Neural crest cell (in vitro differentiated cells): ENCODE measurements around the gene PPP1R3G. TPM values are rescaled to one million over a fixed set of nuclear protein-coding genes. Genes with fewer than 3 reads are reported as not detected.

Experiments
- DNase-seq: peaks from one replicate; pipeline ENCODE4 v3.0.0; 2021; ENCODE audit warnings: low read depth, mixed read lengths, low spot score
- H3K27ac Mint-ChIP-seq: one replicate; pipeline ENCODE4 v1.8.0; 2021; ENCODE audit warnings: mild to moderate bottlenecking, mixed read lengths; ENCODE audit not compliant: unreplicated experiment
- H3K27me3 Mint-ChIP-seq: 2 replicates; pipeline ENCODE4 v1.8.0; 2021; ENCODE audit warnings: low read depth, mild to moderate bottlenecking, mixed read lengths
- H3K36me3 Mint-ChIP-seq: 2 replicates; pipeline ENCODE4 v1.8.0; 2021; ENCODE audit warnings: low read depth, mild to moderate bottlenecking, mixed read lengths
- H3K4me1 Mint-ChIP-seq: 2 replicates; pipeline ENCODE4 v1.8.0; 2021; ENCODE audit warnings: mixed read lengths
- H3K4me3 Mint-ChIP-seq: one replicate; pipeline ENCODE4 v1.8.0; 2021; ENCODE audit warnings: mild to moderate bottlenecking, mixed read lengths
- H3K9me3 Mint-ChIP-seq: 2 replicates; pipeline ENCODE4 v1.8.0; 2021; ENCODE audit warnings: mixed read lengths
- total RNA-seq: library from RNA; stranded (reverse); gene quantifications from 2 replicates; pipeline ENCODE4 v1.2.1, GENCODE V29; 2021
- TF ChIP-seq, protein P1 (sequence below): fragments of 200-600 bp; sonication (generic); conservative IDR thresholded peaks from 2 replicates; pipeline ENCODE4 v1.5.0; 2021; ENCODE audit warnings: antibody characterized with exemption, mild to moderate bottlenecking

Gene PPP1R3G
- total RNA-seq, 1 donor from 2014 or later, result 0.05 TPM

DNA sequence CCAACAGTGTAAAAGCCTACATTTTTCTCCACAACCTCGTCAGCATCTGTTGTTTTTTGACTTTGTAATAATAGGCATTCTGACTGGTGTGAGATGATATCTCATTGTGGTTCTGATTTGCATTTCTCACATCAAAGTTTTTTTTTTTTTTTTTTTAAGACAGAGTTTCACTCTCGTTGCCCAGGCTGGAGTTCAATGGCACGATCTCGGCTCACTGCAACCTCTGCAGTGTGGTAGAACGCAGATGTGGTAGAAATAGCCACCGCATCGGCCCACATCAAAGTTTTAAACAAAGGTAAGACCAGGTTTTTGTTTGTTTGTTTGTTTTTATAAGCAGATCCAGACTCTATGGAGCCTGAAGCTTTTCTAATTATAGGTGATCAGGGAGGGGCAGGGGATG lies 12.7 kb upstream of the PPP1R3G start:
- no peaks in the 10 kb centered on the region for H3K27me3 Mint-ChIP-seq
- DNase-seq, result no peak
- no peaks in the 10 kb centered on the region for H3K4me1 Mint-ChIP-seq
- TF ChIP-seq, protein P1, sequence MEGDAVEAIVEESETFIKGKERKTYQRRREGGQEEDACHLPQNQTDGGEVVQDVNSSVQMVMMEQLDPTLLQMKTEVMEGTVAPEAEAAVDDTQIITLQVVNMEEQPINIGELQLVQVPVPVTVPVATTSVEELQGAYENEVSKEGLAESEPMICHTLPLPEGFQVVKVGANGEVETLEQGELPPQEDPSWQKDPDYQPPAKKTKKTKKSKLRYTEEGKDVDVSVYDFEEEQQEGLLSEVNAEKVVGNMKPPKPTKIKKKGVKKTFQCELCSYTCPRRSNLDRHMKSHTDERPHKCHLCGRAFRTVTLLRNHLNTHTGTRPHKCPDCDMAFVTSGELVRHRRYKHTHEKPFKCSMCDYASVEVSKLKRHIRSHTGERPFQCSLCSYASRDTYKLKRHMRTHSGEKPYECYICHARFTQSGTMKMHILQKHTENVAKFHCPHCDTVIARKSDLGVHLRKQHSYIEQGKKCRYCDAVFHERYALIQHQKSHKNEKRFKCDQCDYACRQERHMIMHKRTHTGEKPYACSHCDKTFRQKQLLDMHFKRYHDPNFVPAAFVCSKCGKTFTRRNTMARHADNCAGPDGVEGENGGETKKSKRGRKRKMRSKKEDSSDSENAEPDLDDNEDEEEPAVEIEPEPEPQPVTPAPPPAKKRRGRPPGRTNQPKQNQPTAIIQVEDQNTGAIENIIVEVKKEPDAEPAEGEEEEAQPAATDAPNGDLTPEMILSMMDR, result no peak
- H3K27ac Mint-ChIP-seq, result no peak overlapping the region
- peaks cover 10% of the 10 kb centered on the region for H3K9me3 Mint-ChIP-seq
- peaks cover 7% of the 10 kb centered on the region for H3K36me3 Mint-ChIP-seq
- no peak overlapping the region for H3K4me3 Mint-ChIP-seq

DNA sequence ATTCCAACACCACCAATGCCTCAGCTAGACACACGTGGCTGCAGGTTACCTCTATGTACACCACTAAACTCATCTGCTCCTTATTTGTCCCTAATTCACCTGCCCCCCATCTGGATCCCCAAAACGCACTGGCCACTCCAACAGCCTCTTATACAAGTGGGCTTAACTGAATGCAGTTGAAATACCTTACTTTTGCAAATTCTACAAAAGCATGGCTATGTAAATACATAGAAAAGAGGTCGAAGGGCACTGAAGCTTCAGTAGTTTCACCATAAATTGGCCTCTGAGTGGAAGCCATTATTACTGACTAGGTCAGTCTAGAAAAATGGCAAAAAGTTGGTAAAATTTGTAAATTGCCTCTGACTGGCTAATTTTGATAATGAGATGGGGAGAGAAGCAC lies 11.1 kb upstream of the PPP1R3G start:
- Mint-ChIP-seq H3K4me3 (no peak overlapping the region), H3K27ac (no peak overlapping the region), H3K9me3 (peaks cover 10% of the 10 kb centered on the region), H3K36me3 (peaks cover 7% of the 10 kb centered on the region), H3K4me1 (no peaks in the 10 kb centered on the region), H3K27me3 (no peaks in the 10 kb centered on the region)
- TF ChIP-seq, protein P1, result no peak
- no peak for DNase-seq

DNA sequence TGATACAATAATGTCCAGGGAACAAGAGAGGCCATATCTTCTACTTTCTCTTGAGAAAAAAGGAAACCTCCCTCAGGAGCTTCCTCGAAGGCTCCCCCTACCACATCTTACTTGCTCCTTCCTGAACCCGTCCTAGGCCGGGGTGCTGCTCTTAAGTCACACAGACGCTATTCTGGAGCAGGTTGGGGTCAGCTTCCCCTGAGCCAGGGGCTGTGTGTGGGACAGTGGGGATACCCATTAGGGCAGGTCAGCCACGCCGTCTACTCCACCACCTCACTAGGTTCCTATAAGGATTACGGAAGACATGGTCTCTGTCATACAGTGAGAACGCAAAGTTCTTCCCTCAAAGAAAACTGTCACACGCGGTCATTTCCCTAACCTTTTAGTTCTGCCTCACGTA lies 8.2 kb upstream of the PPP1R3G start:
- Mint-ChIP-seq H3K4me1 (no peaks in the 10 kb centered on the region), H3K4me3 (no peak overlapping the region), H3K9me3 (peaks cover 10% of the 10 kb centered on the region), H3K27me3 (peaks cover 6% of the 10 kb centered on the region), H3K27ac (no peak overlapping the region), H3K36me3 (peaks cover 7% of the 10 kb centered on the region)
- no peak for DNase-seq
- TF ChIP-seq, protein P1, result no peak

DNA sequence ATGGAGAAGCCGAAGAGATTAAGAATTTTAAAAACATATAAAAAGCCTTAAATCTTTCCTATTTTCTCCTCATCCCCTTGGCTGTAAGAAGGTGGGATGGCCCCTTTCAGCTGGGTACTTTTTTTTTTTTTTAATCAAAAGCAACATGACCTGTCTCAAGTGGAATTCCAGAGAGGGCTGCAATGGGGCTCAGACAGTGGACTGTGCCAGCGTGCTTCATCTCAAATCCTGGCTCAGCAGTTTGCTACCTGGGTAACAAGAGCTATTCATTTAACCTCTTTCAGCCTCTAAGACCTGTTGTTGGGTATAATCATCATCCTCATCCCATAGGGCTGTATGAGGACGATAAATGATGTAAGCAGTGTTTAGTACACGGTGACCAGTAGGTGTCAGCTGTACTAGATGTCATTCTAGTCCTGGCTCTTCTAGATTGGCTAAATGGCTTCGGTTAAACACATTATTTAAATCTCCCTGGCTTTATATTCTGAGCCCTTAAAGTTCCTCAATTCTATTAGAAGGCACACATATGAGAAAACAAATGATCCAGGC lies 6.9 kb upstream of the PPP1R3G start:
- no peak overlapping the region for H3K27ac Mint-ChIP-seq
- peaks cover 7% of the 10 kb centered on the region for H3K4me1 Mint-ChIP-seq
- DNase-seq, result no peak
- H3K27me3 Mint-ChIP-seq, result peaks cover 17% of the 10 kb centered on the region
- peaks cover 7% of the 10 kb centered on the region for H3K36me3 Mint-ChIP-seq
- peaks cover 10% of the 10 kb centered on the region for H3K9me3 Mint-ChIP-seq
- no peak overlapping the region for H3K4me3 Mint-ChIP-seq
- TF ChIP-seq, protein P1, result no peak

DNA sequence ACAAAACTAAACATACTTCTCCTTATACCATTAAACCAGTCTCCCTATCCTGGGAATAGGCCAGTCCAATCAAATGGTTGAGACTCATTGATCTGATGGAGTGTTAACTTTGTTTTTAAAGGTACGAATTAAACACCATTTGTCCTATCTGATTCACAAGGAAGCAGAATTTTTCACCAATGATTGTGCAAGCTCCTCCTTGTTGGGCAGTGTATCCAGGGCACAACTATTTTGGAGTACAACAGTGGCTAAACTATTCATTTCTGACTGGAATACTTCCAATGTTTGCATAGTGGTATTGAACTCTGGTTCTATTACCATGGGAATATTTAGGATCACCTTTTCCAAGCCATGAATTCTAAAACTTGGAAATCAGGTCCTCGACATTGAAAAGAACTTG lies 5.4 kb upstream of the PPP1R3G start:
- Mint-ChIP-seq H3K36me3 (peaks cover 5% of the 10 kb centered on the region), H3K27me3 (peaks cover 29% of the 10 kb centered on the region), H3K4me3 (no peak overlapping the region), H3K27ac (no peak overlapping the region), H3K9me3 (peaks cover 8% of the 10 kb centered on the region), H3K4me1 (peaks cover 10% of the 10 kb centered on the region)
- TF ChIP-seq, protein P1, result no peak
- DNase-seq, result no peak
